Measurements from ENCODE around the gene SETBP1.

DNA sequence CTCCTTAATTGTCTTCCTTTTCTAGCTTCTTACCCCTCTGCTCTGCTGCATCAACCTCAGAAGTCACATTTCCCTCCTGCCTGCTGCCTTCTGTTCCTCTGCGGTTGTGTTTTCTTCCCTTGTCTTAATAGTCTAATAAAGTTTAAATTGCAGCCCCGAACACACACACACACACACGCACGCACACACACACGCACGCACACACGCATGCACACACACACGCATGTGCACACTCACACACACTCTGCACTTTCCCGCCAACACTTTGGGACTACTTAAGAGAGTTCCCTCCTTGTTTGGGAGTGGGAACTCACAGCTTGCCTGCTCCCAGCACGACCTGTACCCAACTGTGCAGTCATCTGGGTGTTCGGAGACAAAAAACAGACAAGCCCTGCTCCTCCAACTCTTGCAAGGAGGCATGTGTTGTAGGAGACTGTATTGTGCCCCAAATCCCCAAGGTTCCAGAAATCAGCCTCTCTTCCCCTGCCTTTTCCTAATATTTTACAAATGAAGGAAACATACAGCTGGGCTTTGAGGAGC is 99.1 kb downstream of the SETBP1 start:
- TF ChIP-seq, protein P1, sequence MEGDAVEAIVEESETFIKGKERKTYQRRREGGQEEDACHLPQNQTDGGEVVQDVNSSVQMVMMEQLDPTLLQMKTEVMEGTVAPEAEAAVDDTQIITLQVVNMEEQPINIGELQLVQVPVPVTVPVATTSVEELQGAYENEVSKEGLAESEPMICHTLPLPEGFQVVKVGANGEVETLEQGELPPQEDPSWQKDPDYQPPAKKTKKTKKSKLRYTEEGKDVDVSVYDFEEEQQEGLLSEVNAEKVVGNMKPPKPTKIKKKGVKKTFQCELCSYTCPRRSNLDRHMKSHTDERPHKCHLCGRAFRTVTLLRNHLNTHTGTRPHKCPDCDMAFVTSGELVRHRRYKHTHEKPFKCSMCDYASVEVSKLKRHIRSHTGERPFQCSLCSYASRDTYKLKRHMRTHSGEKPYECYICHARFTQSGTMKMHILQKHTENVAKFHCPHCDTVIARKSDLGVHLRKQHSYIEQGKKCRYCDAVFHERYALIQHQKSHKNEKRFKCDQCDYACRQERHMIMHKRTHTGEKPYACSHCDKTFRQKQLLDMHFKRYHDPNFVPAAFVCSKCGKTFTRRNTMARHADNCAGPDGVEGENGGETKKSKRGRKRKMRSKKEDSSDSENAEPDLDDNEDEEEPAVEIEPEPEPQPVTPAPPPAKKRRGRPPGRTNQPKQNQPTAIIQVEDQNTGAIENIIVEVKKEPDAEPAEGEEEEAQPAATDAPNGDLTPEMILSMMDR (IDR thresholded peaks at IDR 0.05 in 2 of 3, conservative IDR thresholded peaks at IDR 0.05 in 1 of 3; ENCODE audit: insufficient read depth in 2 of 3, low read depth in 1 of 3, low read length in 3 of 3): no peak
- TF ChIP-seq, protein P2, sequence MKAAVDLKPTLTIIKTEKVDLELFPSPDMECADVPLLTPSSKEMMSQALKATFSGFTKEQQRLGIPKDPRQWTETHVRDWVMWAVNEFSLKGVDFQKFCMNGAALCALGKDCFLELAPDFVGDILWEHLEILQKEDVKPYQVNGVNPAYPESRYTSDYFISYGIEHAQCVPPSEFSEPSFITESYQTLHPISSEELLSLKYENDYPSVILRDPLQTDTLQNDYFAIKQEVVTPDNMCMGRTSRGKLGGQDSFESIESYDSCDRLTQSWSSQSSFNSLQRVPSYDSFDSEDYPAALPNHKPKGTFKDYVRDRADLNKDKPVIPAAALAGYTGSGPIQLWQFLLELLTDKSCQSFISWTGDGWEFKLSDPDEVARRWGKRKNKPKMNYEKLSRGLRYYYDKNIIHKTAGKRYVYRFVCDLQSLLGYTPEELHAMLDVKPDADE (conservative IDR thresholded peaks at IDR 0.05; ENCODE audit: control insufficient read depth, low read depth, low read length): no peak
- TF ChIP-seq, protein P3, sequence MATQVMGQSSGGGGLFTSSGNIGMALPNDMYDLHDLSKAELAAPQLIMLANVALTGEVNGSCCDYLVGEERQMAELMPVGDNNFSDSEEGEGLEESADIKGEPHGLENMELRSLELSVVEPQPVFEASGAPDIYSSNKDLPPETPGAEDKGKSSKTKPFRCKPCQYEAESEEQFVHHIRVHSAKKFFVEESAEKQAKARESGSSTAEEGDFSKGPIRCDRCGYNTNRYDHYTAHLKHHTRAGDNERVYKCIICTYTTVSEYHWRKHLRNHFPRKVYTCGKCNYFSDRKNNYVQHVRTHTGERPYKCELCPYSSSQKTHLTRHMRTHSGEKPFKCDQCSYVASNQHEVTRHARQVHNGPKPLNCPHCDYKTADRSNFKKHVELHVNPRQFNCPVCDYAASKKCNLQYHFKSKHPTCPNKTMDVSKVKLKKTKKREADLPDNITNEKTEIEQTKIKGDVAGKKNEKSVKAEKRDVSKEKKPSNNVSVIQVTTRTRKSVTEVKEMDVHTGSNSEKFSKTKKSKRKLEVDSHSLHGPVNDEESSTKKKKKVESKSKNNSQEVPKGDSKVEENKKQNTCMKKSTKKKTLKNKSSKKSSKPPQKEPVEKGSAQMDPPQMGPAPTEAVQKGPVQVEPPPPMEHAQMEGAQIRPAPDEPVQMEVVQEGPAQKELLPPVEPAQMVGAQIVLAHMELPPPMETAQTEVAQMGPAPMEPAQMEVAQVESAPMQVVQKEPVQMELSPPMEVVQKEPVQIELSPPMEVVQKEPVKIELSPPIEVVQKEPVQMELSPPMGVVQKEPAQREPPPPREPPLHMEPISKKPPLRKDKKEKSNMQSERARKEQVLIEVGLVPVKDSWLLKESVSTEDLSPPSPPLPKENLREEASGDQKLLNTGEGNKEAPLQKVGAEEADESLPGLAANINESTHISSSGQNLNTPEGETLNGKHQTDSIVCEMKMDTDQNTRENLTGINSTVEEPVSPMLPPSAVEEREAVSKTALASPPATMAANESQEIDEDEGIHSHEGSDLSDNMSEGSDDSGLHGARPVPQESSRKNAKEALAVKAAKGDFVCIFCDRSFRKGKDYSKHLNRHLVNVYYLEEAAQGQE (IDR thresholded peaks at IDR 0.05; ENCODE audit: borderline replicate concordance): no peak
- TF ChIP-seq, protein P3 (CRISPR knock-in tag; IDR thresholded peaks at IDR 0.05; ENCODE audit: low read depth): no peak
- TF ChIP-seq ESRRA (IDR thresholded peaks at IDR 0.05; ENCODE audit: borderline replicate concordance, low read depth): no peak
- TF ChIP-seq, protein P4, sequence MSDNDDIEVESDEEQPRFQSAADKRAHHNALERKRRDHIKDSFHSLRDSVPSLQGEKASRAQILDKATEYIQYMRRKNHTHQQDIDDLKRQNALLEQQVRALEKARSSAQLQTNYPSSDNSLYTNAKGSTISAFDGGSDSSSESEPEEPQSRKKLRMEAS (CRISPR knock-in tag; IDR thresholded peaks at IDR 0.05): no peak
- TF ChIP-seq, protein P5, sequence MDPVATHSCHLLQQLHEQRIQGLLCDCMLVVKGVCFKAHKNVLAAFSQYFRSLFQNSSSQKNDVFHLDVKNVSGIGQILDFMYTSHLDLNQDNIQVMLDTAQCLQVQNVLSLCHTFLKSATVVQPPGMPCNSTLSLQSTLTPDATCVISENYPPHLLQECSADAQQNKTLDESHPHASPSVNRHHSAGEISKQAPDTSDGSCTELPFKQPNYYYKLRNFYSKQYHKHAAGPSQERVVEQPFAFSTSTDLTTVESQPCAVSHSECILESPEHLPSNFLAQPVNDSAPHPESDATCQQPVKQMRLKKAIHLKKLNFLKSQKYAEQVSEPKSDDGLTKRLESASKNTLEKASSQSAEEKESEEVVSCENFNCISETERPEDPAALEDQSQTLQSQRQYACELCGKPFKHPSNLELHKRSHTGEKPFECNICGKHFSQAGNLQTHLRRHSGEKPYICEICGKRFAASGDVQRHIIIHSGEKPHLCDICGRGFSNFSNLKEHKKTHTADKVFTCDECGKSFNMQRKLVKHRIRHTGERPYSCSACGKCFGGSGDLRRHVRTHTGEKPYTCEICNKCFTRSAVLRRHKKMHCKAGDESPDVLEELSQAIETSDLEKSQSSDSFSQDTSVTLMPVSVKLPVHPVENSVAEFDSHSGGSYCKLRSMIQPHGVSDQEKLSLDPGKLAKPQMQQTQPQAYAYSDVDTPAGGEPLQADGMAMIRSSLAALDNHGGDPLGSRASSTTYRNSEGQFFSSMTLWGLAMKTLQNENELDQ (CRISPR knock-in tag; IDR thresholded peaks at IDR 0.05; ENCODE audit: borderline replicate concordance): no peak
